Prostate gland (tissue), 2 donors: Measurements from ENCODE around the gene BCL6.

Experiments used
- POLR2A ChIP-seq: fragments of 450-650 bp; IDR thresholded peaks from one replicate; pipeline ENCODE4 v1.6.1; 2016; ENCODE audit warnings: antibody characterized with exemption, mild to moderate bottlenecking
- TF ChIP-seq, protein P1 (sequence below), 4 experiments: fragments of 200-600 bp in 2 of 4; fragments of 450-650 bp in 2 of 4; sonication (generic) in 2 of 4; IDR thresholded peaks; 1 replicate in 3 of 4; 2 replicates in 1 of 4; pipeline ENCODE4 v1.5.1; 2016 to 2019; ENCODE audit warnings: antibody characterized with exemption in 4 of 4, mild to moderate bottlenecking in 2 of 4, moderate library complexity in 2 of 4

DNA sequence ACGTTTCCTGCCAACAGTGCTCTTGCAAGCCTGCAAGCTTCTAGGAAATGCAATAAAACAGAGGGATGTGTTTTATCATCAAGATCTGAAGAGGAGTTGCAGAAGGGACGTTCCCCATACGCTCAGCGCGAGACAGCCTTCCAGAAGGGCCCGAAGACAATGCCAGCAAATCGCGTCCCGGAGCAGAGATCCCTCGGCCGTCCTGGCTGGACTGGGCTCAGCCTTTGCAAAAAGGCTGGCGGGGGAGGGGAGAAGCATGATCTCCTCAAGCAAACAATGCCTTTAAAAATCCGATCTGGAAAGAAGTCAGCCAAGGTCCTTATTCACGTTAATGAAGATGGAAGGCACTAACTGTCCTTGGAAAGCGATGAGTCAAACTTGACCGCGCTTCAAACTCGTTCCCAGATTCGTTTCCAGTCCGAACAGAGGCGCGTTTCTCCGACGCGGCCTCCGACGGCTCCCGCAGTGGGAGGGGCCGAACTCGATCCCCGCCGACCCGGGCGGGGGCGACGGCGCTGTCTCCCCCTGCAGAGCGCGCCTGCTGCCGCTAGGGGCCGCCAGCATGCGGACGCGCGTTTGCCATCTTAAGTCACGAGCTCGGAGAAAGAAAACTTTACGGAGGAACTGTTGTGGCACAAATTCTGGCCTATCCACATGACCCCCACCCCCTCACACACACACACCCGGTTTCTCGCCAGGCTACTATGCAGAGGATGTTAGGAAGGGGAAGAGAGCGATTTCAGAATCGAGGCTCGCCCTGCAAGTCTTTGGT is 5.5 kb downstream of the BCL6 start:
- TF ChIP-seq, protein P1, sequence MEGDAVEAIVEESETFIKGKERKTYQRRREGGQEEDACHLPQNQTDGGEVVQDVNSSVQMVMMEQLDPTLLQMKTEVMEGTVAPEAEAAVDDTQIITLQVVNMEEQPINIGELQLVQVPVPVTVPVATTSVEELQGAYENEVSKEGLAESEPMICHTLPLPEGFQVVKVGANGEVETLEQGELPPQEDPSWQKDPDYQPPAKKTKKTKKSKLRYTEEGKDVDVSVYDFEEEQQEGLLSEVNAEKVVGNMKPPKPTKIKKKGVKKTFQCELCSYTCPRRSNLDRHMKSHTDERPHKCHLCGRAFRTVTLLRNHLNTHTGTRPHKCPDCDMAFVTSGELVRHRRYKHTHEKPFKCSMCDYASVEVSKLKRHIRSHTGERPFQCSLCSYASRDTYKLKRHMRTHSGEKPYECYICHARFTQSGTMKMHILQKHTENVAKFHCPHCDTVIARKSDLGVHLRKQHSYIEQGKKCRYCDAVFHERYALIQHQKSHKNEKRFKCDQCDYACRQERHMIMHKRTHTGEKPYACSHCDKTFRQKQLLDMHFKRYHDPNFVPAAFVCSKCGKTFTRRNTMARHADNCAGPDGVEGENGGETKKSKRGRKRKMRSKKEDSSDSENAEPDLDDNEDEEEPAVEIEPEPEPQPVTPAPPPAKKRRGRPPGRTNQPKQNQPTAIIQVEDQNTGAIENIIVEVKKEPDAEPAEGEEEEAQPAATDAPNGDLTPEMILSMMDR (IDR thresholded peaks at IDR 0.05): peak; percentile 93 to 98 (median 96)
- peak; percentile 13 for TF ChIP-seq POLR2A
